NCI-H2227 treated with DMSO at 0.1 percent for 48 hours (cell line): ENCODE measurements around the gene MLF1.

Experiments used
- DNase-seq: peaks from one replicate; lab custom pipeline; 2025; lab: John Stamatoyannopoulos, UW

MLF1 gene

GRCh38 chr3:158574646-158575045 lies 3.7 kb downstream of the MLF1 start:
- no peak for DNase-seq

GRCh38 chr3:158590223-158590622 lies 19.2 kb downstream of the MLF1 start:
- no peak for DNase-seq

DNA sequence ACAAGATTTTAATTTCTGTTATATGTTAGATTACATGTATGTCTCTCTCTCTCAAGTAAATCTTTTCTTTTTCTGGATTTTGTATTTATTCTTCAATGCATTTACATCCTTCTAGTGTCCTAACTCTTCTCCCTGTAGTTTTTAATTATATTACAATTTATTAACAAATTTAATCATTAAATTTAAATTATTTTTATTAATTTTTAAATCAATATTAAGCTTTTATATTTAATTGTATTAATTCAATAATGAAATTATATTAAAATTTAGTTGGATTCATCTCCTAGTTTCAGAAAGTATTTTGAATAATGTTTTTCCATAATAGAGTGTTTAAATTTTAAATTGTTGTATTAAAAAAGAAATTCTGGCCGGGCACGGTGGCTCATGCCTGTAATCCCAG lies 29.8 kb downstream of the MLF1 start:
- no peak for DNase-seq

DNA sequence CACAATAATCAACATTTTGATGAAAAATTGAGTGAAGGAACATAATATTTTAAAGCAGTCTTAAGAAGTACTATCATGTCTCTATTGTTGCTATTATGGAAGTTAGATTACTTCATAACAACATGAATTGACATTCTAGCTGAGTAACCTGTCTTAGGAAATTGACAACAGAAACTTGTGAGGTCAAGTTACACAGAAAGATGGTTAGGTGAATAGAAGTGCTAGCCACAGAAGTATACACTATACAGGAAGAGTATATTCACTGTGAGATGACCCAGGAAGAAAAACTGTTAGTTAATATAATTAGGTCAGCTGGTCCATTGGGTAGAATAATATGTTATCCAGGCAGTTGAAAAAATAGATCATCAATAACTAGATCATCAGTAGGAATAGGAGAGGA lies 31.2 kb downstream of the MLF1 start:
- DNase-seq: no peak

DNA sequence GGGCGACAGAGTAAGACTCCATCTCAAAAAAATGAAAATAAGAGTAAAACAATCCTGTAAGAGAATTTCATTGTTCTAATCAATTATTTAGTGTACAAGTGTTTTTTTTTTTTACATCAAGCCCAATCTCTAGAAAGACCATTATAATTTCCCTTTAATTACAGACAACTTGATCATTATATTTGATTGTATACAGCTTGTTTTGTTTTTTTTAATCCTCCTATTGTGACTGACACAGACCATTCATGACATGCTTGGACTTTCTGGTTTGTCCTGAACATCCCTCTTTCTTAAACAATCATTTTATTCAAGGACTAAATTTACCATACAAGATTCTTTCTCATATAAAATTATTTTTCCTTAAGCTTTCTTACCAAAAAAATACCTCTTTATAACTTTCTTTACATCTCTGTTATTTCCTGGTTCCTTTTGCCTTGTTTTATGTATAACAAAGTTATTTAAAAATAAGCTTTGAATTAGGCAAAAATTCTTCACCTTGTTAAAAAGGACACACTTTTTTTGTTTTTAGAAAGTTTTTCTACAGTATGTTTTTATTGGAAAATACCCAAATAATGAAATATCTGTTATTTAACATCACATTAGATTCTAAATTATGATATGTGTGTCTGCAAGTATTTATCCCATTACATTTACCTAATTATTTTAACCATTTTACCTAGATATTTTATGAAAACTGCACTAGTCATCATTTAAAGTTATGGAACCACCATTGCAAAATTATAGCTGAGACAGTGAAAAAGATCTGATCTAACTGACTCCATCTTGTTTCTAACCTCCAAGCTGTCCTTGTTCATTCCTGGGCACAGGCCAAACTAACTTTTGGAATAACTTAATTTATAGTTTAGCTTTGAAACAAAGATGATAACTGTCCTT lies 47.2 kb downstream of the MLF1 start:
- DNase-seq: no peak

DNA sequence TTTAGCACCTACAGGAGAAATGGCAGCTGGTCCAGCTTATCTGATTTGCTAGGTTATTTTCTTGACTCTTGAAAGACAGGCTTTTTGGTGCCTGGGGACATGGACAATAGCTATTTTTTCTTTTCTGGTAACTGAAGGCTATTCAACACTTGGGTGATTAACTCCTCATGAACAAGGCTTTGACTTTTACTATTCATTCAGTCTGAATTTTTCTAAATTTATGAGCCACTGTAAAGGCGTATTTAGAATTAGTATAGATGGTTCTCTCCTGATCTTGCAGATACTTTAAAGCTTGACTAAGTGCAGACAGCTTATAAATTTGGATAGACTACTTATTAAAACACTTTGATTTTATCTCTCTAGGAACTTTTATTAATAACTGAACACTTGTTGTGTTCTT lies 54.9 kb downstream of the MLF1 start:
- no peak for DNase-seq

GRCh38 chr3:158631981-158632380 lies 61.0 kb downstream of the MLF1 start:
- no peak for DNase-seq

- no peak for DNase-seq
These were observed 69.7 kb downstream of the MLF1 start for GRCh38 chr3:158640646-158641045.

GRCh38 chr3:158642005-158642404 lies 71.0 kb downstream of the MLF1 start:
- no peak for DNase-seq

DNA sequence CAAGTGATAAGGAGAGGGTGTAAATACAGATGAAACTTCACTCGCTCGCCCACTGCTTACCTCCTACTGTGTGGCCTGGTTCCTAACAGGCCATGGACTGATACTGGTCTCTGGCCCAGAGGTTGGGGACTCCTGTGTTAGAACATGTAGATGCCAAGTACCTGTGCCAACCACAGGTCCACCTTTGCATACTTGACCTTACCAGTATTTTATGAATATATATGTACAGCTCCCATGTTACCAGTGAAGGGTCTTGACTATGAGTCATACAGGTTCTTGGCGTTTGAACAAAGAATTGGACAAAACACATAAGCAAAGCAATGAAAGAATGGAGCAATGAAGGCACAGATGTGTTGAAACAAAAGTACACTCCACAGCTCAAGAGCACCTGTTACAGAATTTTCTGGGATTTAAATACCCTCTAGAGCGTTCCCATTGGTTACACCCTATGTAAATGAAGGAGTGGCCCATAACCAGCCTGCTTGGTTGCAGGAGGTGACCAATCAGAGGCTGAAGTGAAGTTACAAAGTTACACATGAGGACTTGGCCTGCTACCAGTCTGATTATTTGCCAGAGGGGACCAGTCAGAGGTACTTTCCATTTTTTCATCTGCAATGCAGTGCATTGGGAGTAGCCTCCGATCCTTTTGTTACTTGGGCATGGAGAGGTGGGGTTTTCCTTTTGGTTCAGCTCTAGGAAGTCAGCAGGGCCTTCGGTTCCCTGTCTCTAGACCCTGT lies 71.6 kb downstream of the MLF1 start:
- no peak for DNase-seq

GRCh38 chr3:158644345-158644908 lies 73.4 kb downstream of the MLF1 start, which contains the start of gene GFM1:
TSS of gene GFM1 (plus strand) at chr3:158644527. CDS start at chr3:158644635, 108 bp downstream.
- peak; percentile 96 for DNase-seq

GRCh38 chr3:158649791-158650190 lies 78.8 kb downstream of the MLF1 start:
- no peak for DNase-seq

GRCh38 chr3:158651192-158651591 lies 80.2 kb downstream of the MLF1 start:
- DNase-seq: no peak

- DNase-seq: no peak
These were observed 81.5 kb downstream of the MLF1 start for GRCh38 chr3:158652463-158652862.
